ENCODE measurements around the gene SLC8A1.

Gene SLC8A1

DNA sequence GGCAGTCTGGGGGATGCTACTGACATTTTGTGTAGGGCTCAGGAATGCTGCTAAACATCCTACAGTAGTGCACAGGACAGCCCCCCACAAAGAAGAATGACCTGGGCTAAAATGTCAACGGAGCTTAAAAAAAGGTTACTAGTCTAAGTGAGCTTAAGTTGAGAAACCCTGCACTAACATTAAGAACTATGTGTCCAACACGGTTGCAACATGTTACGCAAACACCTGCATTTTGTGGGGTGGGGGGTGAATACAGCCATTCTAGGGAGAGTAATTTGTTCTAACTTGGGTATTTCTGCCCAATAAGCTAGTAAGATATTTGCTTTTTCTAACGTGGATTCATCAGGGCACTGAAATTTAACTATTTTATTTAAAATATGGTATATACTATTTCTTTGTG, 57.9 kb downstream of the SLC8A1 start:
- H3K27me3 Mint-ChIP-seq: no peaks in the 10 kb centered on the region

DNA sequence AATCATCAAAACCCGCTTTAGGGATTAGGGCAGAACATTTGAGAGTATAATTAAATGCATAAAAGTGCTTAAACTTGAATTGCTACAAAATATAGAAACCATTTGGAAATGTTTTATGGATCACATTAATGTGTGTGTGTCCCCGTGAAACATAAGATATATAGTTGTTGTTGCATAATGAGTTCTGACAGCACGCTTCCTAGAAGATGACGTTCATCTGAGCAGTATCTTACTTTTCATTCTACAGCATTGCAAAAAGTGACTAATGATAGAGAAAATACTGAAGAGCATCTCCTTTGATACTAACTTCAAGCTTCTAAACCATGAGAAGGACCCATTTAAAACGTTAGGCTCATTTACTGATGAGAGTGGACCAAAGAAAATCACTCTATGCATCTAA, 63.7 kb downstream of the SLC8A1 start:
- Mint-ChIP-seq H3K27ac (ENCODE audit: low read depth) (no peak overlapping the region), H3K36me3 (ENCODE audit: insufficient read depth) (no peaks in the 10 kb centered on the region), H3K9me3 (peaks cover 13% of the 10 kb centered on the region), H3K4me3 (no peak overlapping the region), H3K4me1 (no peaks in the 10 kb centered on the region), H3K27me3 (no peaks in the 10 kb centered on the region)
- DNase-seq (ENCODE audit: low spot score in 2 of 2) (no peak), ATAC-seq (replicated peaks; ENCODE audit: extremely low read depth, poor library complexity, severe bottlenecking) (no peak)

More for the DNA sequence above, 57.9 kb downstream of the SLC8A1 start:
- Mint-ChIP-seq H3K4me3 (no peak overlapping the region), H3K4me1 (no peaks in the 10 kb centered on the region), H3K36me3 (ENCODE audit: insufficient read depth) (no peaks in the 10 kb centered on the region), H3K27ac (ENCODE audit: low read depth) (no peak overlapping the region), H3K9me3 (peaks cover 7% of the 10 kb centered on the region)
- ATAC-seq (replicated peaks; ENCODE audit: extremely low read depth, poor library complexity, severe bottlenecking) (no peak), DNase-seq (ENCODE audit: low spot score in 2 of 2) (no peak)

DNA sequence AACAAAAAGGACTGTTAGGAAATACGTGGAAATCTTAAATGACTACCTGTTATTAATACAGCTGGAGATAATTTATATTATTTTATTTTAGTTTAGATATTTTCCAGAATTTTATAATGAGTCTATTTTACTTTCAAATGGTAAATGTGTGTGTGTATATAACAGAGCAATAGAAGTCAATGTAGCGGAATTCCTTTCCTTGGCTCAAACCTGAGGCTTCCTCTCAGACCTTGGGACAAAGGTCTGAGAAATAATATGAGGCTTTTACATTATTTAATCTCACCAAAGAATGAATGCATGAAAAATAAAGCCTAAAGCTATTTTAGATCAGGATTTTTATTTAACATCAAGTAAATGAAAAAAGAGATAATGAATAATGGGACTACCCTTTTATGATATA, 65.7 kb downstream of the SLC8A1 start:
- H3K4me1 Mint-ChIP-seq: no peaks in the 10 kb centered on the region
- no peaks in the 10 kb centered on the region for H3K27me3 Mint-ChIP-seq
- peaks cover 16% of the 10 kb centered on the region for H3K9me3 Mint-ChIP-seq
- H3K4me3 Mint-ChIP-seq: no peak overlapping the region
- no peak overlapping the region for H3K27ac Mint-ChIP-seq (ENCODE audit: low read depth)
- H3K36me3 Mint-ChIP-seq (ENCODE audit: insufficient read depth): no peaks in the 10 kb centered on the region
- no peak for DNase-seq (ENCODE audit: low spot score in 2 of 2)
- ATAC-seq (replicated peaks; ENCODE audit: extremely low read depth, poor library complexity, severe bottlenecking): no peak

DNA sequence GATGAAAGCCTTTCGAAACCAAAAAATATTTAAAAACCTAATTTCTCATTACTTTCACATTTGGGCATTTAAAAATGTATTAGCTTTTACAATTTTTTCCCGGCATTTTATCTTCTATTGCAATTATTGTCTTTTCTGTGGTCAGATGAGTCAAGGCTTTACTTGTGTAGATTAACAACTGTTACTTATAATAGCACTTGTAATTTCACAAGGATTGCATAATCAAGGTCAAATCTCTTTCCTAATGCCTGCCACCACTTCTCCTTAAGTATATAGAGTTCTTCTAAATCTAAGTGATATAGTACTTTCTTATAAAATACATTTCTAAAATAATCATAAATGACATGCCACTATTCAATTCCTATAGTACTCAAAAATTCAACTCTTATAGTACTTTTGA, 67.2 kb downstream of the SLC8A1 start:
- DNase-seq (ENCODE audit: low spot score in 2 of 2): no peak
- no peak overlapping the region for H3K4me3 Mint-ChIP-seq
- no peaks in the 10 kb centered on the region for H3K36me3 Mint-ChIP-seq (ENCODE audit: insufficient read depth)
- no peaks in the 10 kb centered on the region for H3K4me1 Mint-ChIP-seq
- no peaks in the 10 kb centered on the region for H3K27me3 Mint-ChIP-seq
- H3K27ac Mint-ChIP-seq (ENCODE audit: low read depth): no peak overlapping the region
- ATAC-seq (replicated peaks; ENCODE audit: extremely low read depth, poor library complexity, severe bottlenecking): no peak
- H3K9me3 Mint-ChIP-seq: peaks cover 18% of the 10 kb centered on the region

DNA sequence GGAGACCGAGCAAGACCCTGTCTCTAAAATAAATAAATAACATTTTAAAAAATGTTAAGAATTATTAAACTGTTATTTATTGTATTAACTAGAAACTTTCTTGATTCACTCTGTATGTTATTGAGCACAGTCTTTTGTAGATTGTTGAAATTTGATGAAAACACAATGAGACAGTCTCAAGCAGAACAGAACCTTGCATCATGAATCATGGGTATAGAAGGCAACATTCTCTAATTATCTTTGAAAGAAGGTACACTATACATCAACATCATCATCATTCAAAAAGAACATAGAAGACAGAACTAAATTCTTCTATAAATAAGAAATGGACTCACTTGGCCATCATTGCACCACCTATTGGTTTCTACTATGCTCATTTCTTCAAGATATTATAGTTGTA, 67.7 kb downstream of the SLC8A1 start:
- no peak for ATAC-seq (replicated peaks; ENCODE audit: extremely low read depth, poor library complexity, severe bottlenecking)
- Mint-ChIP-seq H3K9me3 (peaks cover 18% of the 10 kb centered on the region), H3K36me3 (ENCODE audit: insufficient read depth) (no peaks in the 10 kb centered on the region), H3K27ac (ENCODE audit: low read depth) (no peak overlapping the region), H3K27me3 (no peaks in the 10 kb centered on the region), H3K4me3 (no peak overlapping the region), H3K4me1 (no peaks in the 10 kb centered on the region)
- DNase-seq (ENCODE audit: low spot score in 2 of 2): no peak

DNA sequence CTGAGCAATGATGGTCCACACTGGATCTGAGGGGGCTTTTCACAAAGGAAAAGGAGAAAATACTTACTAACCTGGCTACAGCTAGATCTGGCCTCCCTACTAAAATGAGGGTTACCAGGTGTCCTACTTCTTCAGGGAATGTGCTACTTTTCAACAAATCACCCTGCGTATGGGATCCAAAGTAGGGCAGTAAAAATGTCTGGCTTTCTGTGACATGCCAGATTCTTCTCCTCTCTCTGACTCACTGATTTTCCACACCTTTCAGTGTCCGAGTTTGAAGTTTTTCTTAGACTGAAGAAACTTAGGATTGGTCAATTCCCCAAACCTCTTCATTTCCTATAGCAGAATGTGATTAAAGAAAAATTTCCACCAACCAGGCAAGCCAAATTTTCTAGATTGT, 71.2 kb downstream of the SLC8A1 start:
- Mint-ChIP-seq H3K36me3 (ENCODE audit: insufficient read depth) (no peaks in the 10 kb centered on the region), H3K4me3 (no peak overlapping the region), H3K9me3 (peaks cover 23% of the 10 kb centered on the region), H3K27ac (ENCODE audit: low read depth) (no peak overlapping the region), H3K4me1 (no peaks in the 10 kb centered on the region), H3K27me3 (no peaks in the 10 kb centered on the region)
- no peak for DNase-seq (ENCODE audit: low spot score in 2 of 2)
- ATAC-seq (replicated peaks; ENCODE audit: extremely low read depth, poor library complexity, severe bottlenecking): no peak

DNA sequence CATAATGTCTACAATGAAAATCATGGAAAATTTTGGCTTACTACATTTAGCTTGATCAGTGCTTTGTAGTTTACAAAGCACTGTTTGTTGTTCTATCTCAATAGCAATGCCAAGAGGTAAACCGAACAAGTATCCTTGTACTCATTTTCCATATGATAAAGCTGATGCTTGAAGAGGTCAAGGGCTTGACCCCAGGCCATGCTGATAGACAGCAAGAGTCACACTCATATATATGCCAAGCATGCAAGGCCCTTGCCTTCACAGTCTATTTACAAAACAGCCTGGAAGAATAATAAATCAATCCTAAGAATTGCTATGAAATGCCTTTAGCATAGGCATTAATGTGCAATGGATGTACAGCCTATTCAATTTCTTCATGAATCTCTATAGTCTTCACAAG, 71.8 kb downstream of the SLC8A1 start:
- H3K4me3 Mint-ChIP-seq: no peak overlapping the region
- H3K9me3 Mint-ChIP-seq: peaks cover 23% of the 10 kb centered on the region
- no peaks in the 10 kb centered on the region for H3K27me3 Mint-ChIP-seq
- DNase-seq (ENCODE audit: low spot score in 2 of 2) (no peak), ATAC-seq (replicated peaks; ENCODE audit: extremely low read depth, poor library complexity, severe bottlenecking) (no peak)
- H3K4me1 Mint-ChIP-seq: no peaks in the 10 kb centered on the region
- no peaks in the 10 kb centered on the region for H3K36me3 Mint-ChIP-seq (ENCODE audit: insufficient read depth)
- no peak overlapping the region for H3K27ac Mint-ChIP-seq (ENCODE audit: low read depth)

DNA sequence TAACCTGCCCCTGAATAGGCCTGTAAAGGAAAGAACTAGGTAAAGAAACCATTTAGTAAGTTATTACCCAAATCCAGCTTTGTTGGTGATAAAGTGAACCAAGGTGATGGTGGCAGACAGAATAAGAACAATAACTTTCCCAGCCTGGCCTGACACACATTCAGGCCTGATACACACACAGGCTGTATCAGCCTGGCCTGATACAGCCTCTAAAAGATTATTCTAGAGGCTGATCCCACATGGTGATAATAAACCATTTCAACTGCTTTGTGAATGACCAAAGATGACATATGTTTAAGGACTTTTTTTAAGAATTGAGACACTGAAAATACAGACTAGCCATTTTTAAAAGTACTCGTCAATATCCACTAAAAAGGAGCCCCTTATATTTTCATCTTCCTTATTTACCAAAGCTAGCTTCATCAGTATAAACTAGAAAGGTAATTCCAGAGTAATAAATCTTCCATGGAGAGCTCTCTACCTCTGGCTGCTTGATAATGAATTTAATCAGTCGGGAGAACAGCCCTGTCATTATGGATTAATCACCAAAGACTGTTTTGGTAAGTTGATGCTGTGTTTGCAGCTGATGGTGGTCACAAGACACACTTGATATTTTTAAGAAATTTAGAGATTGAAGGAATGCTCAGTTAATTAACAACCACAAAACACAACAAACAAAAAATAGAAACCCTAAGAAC, 77.2 kb downstream of the SLC8A1 start:
- Mint-ChIP-seq H3K4me1 (no peaks in the 10 kb centered on the region), H3K27ac (ENCODE audit: low read depth) (no peak overlapping the region), H3K36me3 (ENCODE audit: insufficient read depth) (no peaks in the 10 kb centered on the region), H3K9me3 (peaks cover 13% of the 10 kb centered on the region), H3K4me3 (no peak overlapping the region), H3K27me3 (no peaks in the 10 kb centered on the region)
- DNase-seq (ENCODE audit: low spot score in 2 of 2) (no peak), ATAC-seq (replicated peaks; ENCODE audit: extremely low read depth, poor library complexity, severe bottlenecking) (no peak)

DNA sequence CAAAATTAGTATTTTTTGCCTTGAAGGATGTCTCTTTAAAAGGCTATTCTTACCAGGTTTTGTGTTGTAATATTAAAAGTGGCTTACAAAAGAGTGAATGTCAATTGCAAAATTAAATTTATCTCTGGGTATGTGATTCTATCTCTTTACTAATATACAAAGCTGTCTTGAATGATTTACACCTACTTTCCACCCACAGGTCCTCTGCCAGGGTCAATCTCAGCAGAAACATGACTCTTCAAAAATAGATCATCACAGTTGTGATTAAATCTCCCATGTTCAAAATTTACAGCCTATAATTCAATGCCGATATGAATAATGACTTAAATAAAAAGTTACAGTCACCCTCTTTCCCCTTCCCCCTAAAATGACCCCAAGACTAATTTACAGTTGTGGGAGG, 78.8 kb downstream of the SLC8A1 start:
- Mint-ChIP-seq H3K4me3 (no peak overlapping the region), H3K27me3 (no peaks in the 10 kb centered on the region), H3K9me3 (peaks cover 3% of the 10 kb centered on the region), H3K27ac (ENCODE audit: low read depth) (no peak overlapping the region), H3K36me3 (ENCODE audit: insufficient read depth) (no peaks in the 10 kb centered on the region), H3K4me1 (no peaks in the 10 kb centered on the region)
- DNase-seq (ENCODE audit: low spot score in 2 of 2) (no peak), ATAC-seq (replicated peaks; ENCODE audit: extremely low read depth, poor library complexity, severe bottlenecking) (no peak)

DNA sequence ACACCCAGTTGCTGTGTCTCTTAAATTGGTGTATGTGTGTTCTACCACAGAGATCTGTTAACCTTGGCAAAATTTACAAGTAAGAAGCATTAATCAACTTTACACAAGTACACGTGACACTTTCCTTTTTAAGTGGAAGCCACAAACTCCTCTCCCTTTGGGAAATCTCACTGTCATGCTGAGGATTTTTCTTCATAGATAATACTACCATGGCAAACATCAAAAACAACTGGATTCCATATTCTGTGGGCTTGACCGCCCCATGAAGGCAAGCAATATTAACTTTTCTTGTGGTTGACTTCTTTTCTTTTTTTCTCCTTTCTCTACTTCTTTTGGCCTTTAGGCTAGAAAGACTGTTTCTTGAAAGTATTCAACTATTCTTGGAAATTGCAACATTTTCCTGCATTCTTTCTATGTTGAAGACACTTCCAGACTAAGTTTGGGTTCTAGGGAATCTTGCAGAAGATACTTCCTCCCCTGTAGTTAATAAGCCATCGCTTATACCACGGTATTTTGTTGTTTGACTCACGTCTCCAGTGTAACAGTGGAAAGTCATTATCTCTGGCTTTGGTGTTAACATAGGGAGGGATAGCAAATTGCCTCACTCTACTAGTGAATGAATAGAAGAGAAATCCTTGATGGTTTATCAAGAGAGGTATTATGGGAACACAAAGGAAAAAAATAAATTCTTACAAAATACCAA, 79.5 kb downstream of the SLC8A1 start:
- Mint-ChIP-seq H3K36me3 (ENCODE audit: insufficient read depth) (no peaks in the 10 kb centered on the region), H3K27me3 (no peaks in the 10 kb centered on the region), H3K9me3 (peaks cover 7% of the 10 kb centered on the region), H3K4me1 (no peaks in the 10 kb centered on the region), H3K4me3 (no peak overlapping the region), H3K27ac (ENCODE audit: low read depth) (no peak overlapping the region)
- no peak for DNase-seq (ENCODE audit: low spot score in 2 of 2)
- ATAC-seq (replicated peaks; ENCODE audit: extremely low read depth, poor library complexity, severe bottlenecking): no peak

DNA sequence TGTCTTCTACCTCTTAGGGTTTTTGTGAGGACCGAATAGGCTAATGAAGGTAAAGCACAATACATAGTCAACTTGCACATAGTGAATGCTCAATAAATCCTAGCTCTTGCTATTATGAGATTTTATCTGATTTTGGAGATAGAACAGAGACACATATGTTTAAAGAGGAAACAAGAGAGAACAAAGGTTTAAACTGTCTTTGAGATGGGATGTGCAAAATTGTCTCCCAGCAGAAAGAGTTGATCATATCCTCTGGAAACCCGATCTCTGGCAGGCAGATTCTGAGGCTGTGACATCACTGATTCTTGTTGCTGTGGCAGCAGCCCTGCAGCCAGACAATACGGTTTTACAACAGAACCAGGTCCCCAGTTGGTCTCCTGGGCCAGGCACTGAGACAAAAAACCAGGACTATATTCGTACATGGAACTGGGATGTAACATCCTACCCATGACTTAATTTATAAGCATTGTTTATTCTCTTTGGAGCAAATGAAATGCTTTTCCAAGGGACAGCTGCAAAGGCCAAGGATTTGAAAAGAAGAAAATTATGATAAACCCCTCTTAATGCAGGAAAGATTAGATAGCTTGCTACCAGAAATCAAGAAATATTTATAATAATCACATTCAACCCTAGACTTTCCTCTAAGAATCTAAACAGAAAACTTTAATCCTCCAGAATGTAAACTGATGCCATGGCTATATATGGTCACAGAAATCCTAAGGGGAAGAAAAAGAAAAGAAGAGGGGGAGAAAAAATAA, 80.2 kb downstream of the SLC8A1 start:
- H3K9me3 Mint-ChIP-seq: peaks cover 11% of the 10 kb centered on the region
- no peaks in the 10 kb centered on the region for H3K4me1 Mint-ChIP-seq
- DNase-seq (ENCODE audit: low spot score in 2 of 2) (no peak), ATAC-seq (replicated peaks; ENCODE audit: extremely low read depth, poor library complexity, severe bottlenecking) (no peak)
- no peak overlapping the region for H3K4me3 Mint-ChIP-seq
- H3K27ac Mint-ChIP-seq (ENCODE audit: low read depth): no peak overlapping the region
- H3K27me3 Mint-ChIP-seq: no peaks in the 10 kb centered on the region
- no peaks in the 10 kb centered on the region for H3K36me3 Mint-ChIP-seq (ENCODE audit: insufficient read depth)

DNA sequence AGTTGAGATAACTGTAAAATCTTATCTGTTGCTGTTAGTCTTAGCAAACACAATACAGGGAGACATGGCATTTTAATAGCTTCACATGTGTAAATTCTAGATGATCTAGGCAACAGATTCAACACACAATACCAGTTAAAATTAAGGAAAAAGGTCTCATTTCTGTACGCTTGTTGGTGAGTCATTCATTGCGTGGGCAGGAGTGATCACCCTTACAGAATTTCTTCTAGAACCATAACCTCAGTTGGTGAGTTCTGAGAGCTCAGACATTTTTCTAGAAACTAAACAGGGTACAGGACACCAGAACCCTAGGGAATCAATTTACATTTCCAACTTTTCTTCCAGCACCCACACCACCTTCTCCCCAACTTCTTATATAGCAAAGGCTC, 81.9 kb downstream of the SLC8A1 start:
- ATAC-seq (replicated peaks; ENCODE audit: extremely low read depth, poor library complexity, severe bottlenecking): no peak
- peaks cover 11% of the 10 kb centered on the region for H3K9me3 Mint-ChIP-seq

More for the DNA sequence above, 81.9 kb downstream of the SLC8A1 start:
- Mint-ChIP-seq H3K27ac (ENCODE audit: low read depth) (no peak overlapping the region), H3K4me3 (no peak overlapping the region), H3K27me3 (no peaks in the 10 kb centered on the region), H3K4me1 (no peaks in the 10 kb centered on the region), H3K36me3 (ENCODE audit: insufficient read depth) (no peaks in the 10 kb centered on the region)
- DNase-seq (ENCODE audit: low spot score in 2 of 2): no peak
